A673 (cell line): ENCODE results near the gene KRT37.

ENCODE experiments used
- EZH2 ChIP-seq: fragments of 200-600 bp; sonication (generic); IDR thresholded peaks from 2 replicates; pipeline ENCODE4 v1.6.1; 2017; ENCODE audit warnings: borderline replicate concordance, low read depth, mild to moderate bottlenecking, mixed read lengths, antibody characterized with exemption, low read length; ENCODE audit not compliant: poor library complexity, severe bottlenecking
- TF ChIP-seq, protein P1 (sequence below): fragments of 300-800, 200-600 bp; sonication (generic); conservative IDR thresholded peaks from 2 replicates; pipeline ENCODE4 v1.5.1; 2017; ENCODE audit warnings: low read depth, mild to moderate bottlenecking, antibody characterized with exemption, low read length, moderate library complexity, mixed read lengths

DNA sequence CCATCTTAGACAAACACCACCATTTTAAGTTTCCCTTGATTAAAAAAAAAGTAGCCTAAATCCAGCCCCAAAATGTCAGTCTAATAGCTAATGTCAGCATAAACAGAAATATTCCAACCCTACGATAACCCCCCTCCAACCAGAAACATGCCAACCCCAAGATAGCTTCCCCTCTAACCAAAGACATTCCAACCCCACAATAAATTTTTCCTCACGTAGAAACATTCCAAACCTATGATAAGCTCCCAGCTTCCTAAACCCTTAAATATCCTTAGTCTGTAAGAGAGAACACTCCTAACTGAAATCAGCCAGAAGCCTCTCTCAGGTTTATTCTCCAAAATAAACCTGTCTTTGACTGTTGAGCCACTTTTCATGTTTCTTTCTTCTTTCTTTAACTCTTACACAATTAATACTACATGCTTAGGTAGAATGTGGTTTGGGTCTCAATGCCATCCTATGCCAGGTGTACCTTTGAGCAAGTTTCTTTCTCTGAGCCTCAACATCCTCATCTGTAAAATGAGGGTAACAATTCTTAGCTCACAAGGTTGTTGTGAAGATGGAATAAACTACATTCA lies 26.9 kb upstream of the KRT37 start:
- TF ChIP-seq, protein P1, sequence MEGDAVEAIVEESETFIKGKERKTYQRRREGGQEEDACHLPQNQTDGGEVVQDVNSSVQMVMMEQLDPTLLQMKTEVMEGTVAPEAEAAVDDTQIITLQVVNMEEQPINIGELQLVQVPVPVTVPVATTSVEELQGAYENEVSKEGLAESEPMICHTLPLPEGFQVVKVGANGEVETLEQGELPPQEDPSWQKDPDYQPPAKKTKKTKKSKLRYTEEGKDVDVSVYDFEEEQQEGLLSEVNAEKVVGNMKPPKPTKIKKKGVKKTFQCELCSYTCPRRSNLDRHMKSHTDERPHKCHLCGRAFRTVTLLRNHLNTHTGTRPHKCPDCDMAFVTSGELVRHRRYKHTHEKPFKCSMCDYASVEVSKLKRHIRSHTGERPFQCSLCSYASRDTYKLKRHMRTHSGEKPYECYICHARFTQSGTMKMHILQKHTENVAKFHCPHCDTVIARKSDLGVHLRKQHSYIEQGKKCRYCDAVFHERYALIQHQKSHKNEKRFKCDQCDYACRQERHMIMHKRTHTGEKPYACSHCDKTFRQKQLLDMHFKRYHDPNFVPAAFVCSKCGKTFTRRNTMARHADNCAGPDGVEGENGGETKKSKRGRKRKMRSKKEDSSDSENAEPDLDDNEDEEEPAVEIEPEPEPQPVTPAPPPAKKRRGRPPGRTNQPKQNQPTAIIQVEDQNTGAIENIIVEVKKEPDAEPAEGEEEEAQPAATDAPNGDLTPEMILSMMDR: no peak
- TF ChIP-seq EZH2: no peak
